Muscle of leg (tissue), 11 donors: Measurements from ENCODE around the gene UBAC2. TPM values are rescaled to one million over a fixed set of nuclear protein-coding genes. Genes with fewer than 3 reads are reported as not detected.

Experiments used
- DNase-seq: peaks from one replicate; pipeline ENCODE4 v3.0.0; 2013
- H3K27ac ChIP-seq: one replicate; pipeline ENCODE4 v1.5.1; 2013; ENCODE audit warnings: mild to moderate bottlenecking, low read length, control low read depth
- H3K27me3 ChIP-seq: one replicate; pipeline ENCODE4 v1.6.1; 2013; ENCODE audit warnings: low read length; ENCODE audit not compliant: control insufficient read depth, insufficient read depth
- H3K36me3 ChIP-seq: one replicate; pipeline ENCODE4 v1.6.1; 2013; ENCODE audit warnings: low read length; ENCODE audit not compliant: control insufficient read depth, insufficient read depth
- H3K4me1 ChIP-seq: one replicate; pipeline ENCODE4 v1.6.1; 2013; ENCODE audit warnings: low read length; ENCODE audit not compliant: control insufficient read depth, insufficient read depth
- H3K4me3 ChIP-seq: one replicate; pipeline ENCODE4 v1.5.1; 2013; ENCODE audit warnings: low read length, control low read depth
- H3K9me3 ChIP-seq: replicated peaks from 2 replicates; pipeline ENCODE4 v1.6.1; 2013; ENCODE audit warnings: low read depth, low read length; ENCODE audit not compliant: control insufficient read depth
- WGBS: methylation state at CpG from one replicate; pipeline ENCODE4 v1.1.5; 2013; ENCODE audit warnings: missing lambda C conversion rate; ENCODE audit not compliant: insufficient coverage; 5-methylcytosine and 5-hydroxymethylcytosine counted together
- polyA plus RNA-seq, 8 donors: library from polyadenylated mRNA; unstranded; fragments of 120-200 nt; gene quantifications; one replicate each; pipeline versions ENCODE4 v1.2.1 to v1.2.3, GENCODE V29; 2013; ENCODE audit warnings: inconsistent platforms in 1 of 8, low replicate concordance in 1 of 8; ENCODE audit not compliant: insufficient read length in 8 of 8, insufficient read depth in 1 of 8
- total RNA-seq: library from RNA; stranded (reverse); fragments of 120-200 nt; gene quantifications from one replicate; pipeline ENCODE4 v1.2.4, GENCODE V29; 2013

Gene UBAC2
- total and polyA plus RNA-seq, 9 donors = 46.3 to 92.6 (median 84.7) TPM

- Histone ChIP-seq H3K9me3 (no peaks in the 10 kb centered on the region), H3K27ac (no peak overlapping the region), H3K36me3 (peaks cover 46% of the 10 kb centered on the region), H3K4me3 (no peak overlapping the region), H3K4me1 (no peaks in the 10 kb centered on the region), H3K27me3 (no peaks in the 10 kb centered on the region)
- WGBS = 96% methylated on average over 12 of the region's 16 CpGs
- no peak for DNase-seq
These were observed 141.5 kb downstream of the UBAC2 start for GRCh38 chr13:99341969-99342722.

GRCh38 chr13:99342723-99343315, 142.2 kb downstream of the UBAC2 start:
- H3K36me3 ChIP-seq = peaks cover 46% of the 10 kb centered on the region
- peaks cover 6% of the 10 kb centered on the region for H3K4me1 ChIP-seq

GRCh38 chr13:99344610-99345208, 144.1 kb downstream of the UBAC2 start:
- peaks cover 57% of the 10 kb centered on the region for H3K36me3 ChIP-seq

More at GRCh38 chr13:99342723-99343315, 142.2 kb downstream of the UBAC2 start:
- no peaks in the 10 kb centered on the region for H3K9me3 ChIP-seq
- no peaks in the 10 kb centered on the region for H3K27me3 ChIP-seq
- whole genome bisulfite sequencing = 78% methylated on average over 9 of the region's 10 CpGs
- DNase-seq = no peak
- H3K27ac ChIP-seq = no peak overlapping the region
- no peak overlapping the region for H3K4me3 ChIP-seq

GRCh38 chr13:99345345-99345744, 144.7 kb downstream of the UBAC2 start:
- no peak for DNase-seq
- Histone ChIP-seq H3K4me1 (peaks cover 13% of the 10 kb centered on the region), H3K9me3 (no peaks in the 10 kb centered on the region), H3K27ac (no peak overlapping the region), H3K36me3 (peaks cover 57% of the 10 kb centered on the region), H3K4me3 (no peak overlapping the region), H3K27me3 (no peaks in the 10 kb centered on the region)
- WGBS = 88% methylated on average over 4 of the region's 5 CpGs

More at GRCh38 chr13:99344610-99345208, 144.1 kb downstream of the UBAC2 start:
- Histone ChIP-seq H3K9me3 (no peaks in the 10 kb centered on the region), H3K4me3 (no peak overlapping the region), H3K4me1 (peaks cover 13% of the 10 kb centered on the region), H3K27ac (no peak overlapping the region), H3K27me3 (no peaks in the 10 kb centered on the region)
- DNase-seq = no peak
- 81% methylated on average over 6 of the region's 6 CpGs for WGBS

GRCh38 chr13:99346335-99347042, 145.8 kb downstream of the UBAC2 start:
- H3K4me1 ChIP-seq = peaks cover 13% of the 10 kb centered on the region
- no peak overlapping the region for H3K27ac ChIP-seq
- no peak overlapping the region for H3K4me3 ChIP-seq
- no peak for DNase-seq
- H3K27me3 ChIP-seq = no peaks in the 10 kb centered on the region
- H3K36me3 ChIP-seq = peaks cover 55% of the 10 kb centered on the region
- H3K9me3 ChIP-seq = no peaks in the 10 kb centered on the region
- 73% methylated on average over 7 of the region's 11 CpGs for WGBS

GRCh38 chr13:99347335-99347878, 146.8 kb downstream of the UBAC2 start:
- H3K36me3 ChIP-seq = peaks cover 54% of the 10 kb centered on the region
- DNase-seq = no peak

GRCh38 chr13:99347911-99348451, 147.3 kb downstream of the UBAC2 start:
- peak; percentile 50 for DNase-seq
- H3K36me3 ChIP-seq = peaks cover 52% of the 10 kb centered on the region
- no peaks in the 10 kb centered on the region for H3K9me3 ChIP-seq
- H3K27ac ChIP-seq = no peak overlapping the region
- H3K4me3 ChIP-seq = no peak overlapping the region
- 57% methylated on average over 8 of the region's 8 CpGs for whole genome bisulfite sequencing
- no peaks in the 10 kb centered on the region for H3K27me3 ChIP-seq
- peaks cover 13% of the 10 kb centered on the region for H3K4me1 ChIP-seq

More at GRCh38 chr13:99347335-99347878, 146.8 kb downstream of the UBAC2 start:
- H3K27ac ChIP-seq = no peak overlapping the region
- peaks cover 13% of the 10 kb centered on the region for H3K4me1 ChIP-seq
- H3K9me3 ChIP-seq = no peaks in the 10 kb centered on the region
- WGBS = 86% methylated on average over 4 of the region's 6 CpGs
- no peak overlapping the region for H3K4me3 ChIP-seq
- H3K27me3 ChIP-seq = no peaks in the 10 kb centered on the region

- Histone ChIP-seq H3K4me3 (no peak overlapping the region), H3K27ac (no peak overlapping the region), H3K27me3 (no peaks in the 10 kb centered on the region), H3K36me3 (peaks cover 47% of the 10 kb centered on the region), H3K9me3 (no peaks in the 10 kb centered on the region), H3K4me1 (peaks cover 13% of the 10 kb centered on the region)
- no peak for DNase-seq
- no CpG with 5 or more reads among the region's 2 CpGs for WGBS
These were observed 149.5 kb downstream of the UBAC2 start for GRCh38 chr13:99350191-99350590.

- Histone ChIP-seq H3K4me1 (peaks cover 19% of the 10 kb centered on the region), H3K4me3 (no peak overlapping the region), H3K9me3 (no peaks in the 10 kb centered on the region), H3K36me3 (peaks cover 48% of the 10 kb centered on the region), H3K27ac (no peak overlapping the region), H3K27me3 (no peaks in the 10 kb centered on the region)
- DNase-seq = no peak
- WGBS = 33% methylated on average over 1 of the region's 4 CpGs
These were observed 151.1 kb downstream of the UBAC2 start for GRCh38 chr13:99351772-99352171.
